LHCN-M2 (cell line): Measurements from ENCODE around the gene ARHGEF6. TPM values are rescaled to one million over a fixed set of nuclear protein-coding genes. Genes with fewer than 3 reads are reported as not detected.
"Not testable (repeated sequence)": the region's sequence is repeated elsewhere in the genome, so short reads cannot be mapped to it uniquely, and the experiment has no call there.

Experiments used
- DNase-seq: peaks from one replicate; pipeline ENCODE4 v3.0.0-alpha.2; 2012; ENCODE audit warnings: low read depth
- total RNA-seq: library from RNA; depleted of rRNA; stranded (reverse); fragments of >200 nt; gene quantifications from 2 replicates; pipeline ENCODE4 v1.2.3, GENCODE V29; 2014

ARHGEF6 gene
- total RNA-seq, 1 experiment from 2014 or later: 30.2 TPM

GRCh38 chrX:136784231-136784630 is 3.5 kb upstream of the ARHGEF6 start:
- DNase-seq: no peak

GRCh38 chrX:136783159-136783558 is 2.4 kb upstream of the ARHGEF6 start:
- no peak for DNase-seq

GRCh38 chrX:136781180-136781797 is 557 bp upstream of the ARHGEF6 start:
- peak; percentile 32 for DNase-seq

- DNase-seq: peak; percentile 49
Measured at GRCh38 chrX:136780241-136780640, 491 bp downstream of the ARHGEF6 start.

- DNase-seq: peak; percentile 34
Measured at GRCh38 chrX:136779346-136779781, 1.4 kb downstream of the ARHGEF6 start.

- DNase-seq: no peak
Measured at GRCh38 chrX:136778916-136779315, 1.8 kb downstream of the ARHGEF6 start.

- peak; percentile 18 for DNase-seq
Measured at GRCh38 chrX:136778020-136778419, 2.7 kb downstream of the ARHGEF6 start.

GRCh38 chrX:136773648-136774047 is 7.1 kb downstream of the ARHGEF6 start:
- no peak for DNase-seq

GRCh38 chrX:136771869-136772268 is 8.9 kb downstream of the ARHGEF6 start:
- DNase-seq: not testable (repeated sequence)

- DNase-seq: peak; percentile 96
Measured at GRCh38 chrX:136768469-136769084, 12.2 kb downstream of the ARHGEF6 start.

- peak; percentile 59 for DNase-seq
Measured at GRCh38 chrX:136767104-136767941, 13.4 kb downstream of the ARHGEF6 start.

- no peak for DNase-seq
Measured at GRCh38 chrX:136766785-136767103, 14.0 kb downstream of the ARHGEF6 start.

- DNase-seq: peak; percentile 41
Measured at GRCh38 chrX:136765821-136766356, 14.8 kb downstream of the ARHGEF6 start.

GRCh38 chrX:136764206-136764605 is 16.5 kb downstream of the ARHGEF6 start:
- no peak for DNase-seq

GRCh38 chrX:136762820-136763452 is 17.8 kb downstream of the ARHGEF6 start:
- DNase-seq: no peak

- DNase-seq: no peak
Measured at GRCh38 chrX:136761421-136761820, 19.3 kb downstream of the ARHGEF6 start.

- DNase-seq: no peak
Measured at GRCh38 chrX:136759968-136760367, 20.8 kb downstream of the ARHGEF6 start.

- DNase-seq: no peak
Measured at GRCh38 chrX:136755411-136755810, 25.3 kb downstream of the ARHGEF6 start.

- peak; percentile 87 for DNase-seq
Measured at GRCh38 chrX:136754651-136755050, 26.1 kb downstream of the ARHGEF6 start.

- DNase-seq: peak; percentile 74
Measured at GRCh38 chrX:136752796-136753195, 27.9 kb downstream of the ARHGEF6 start.

GRCh38 chrX:136752346-136752745 is 28.4 kb downstream of the ARHGEF6 start:
- DNase-seq: no peak

GRCh38 chrX:136750364-136750763 is 30.4 kb downstream of the ARHGEF6 start:
- DNase-seq: peak; percentile 63
